Stomach (tissue), 4 donors: ENCODE measurements around the gene FERMT1.

ENCODE experiments used
- CTCF ChIP-seq, 7 experiments: fragments of 450-650 bp in 4 of 7; fragments of 200-600 bp in 3 of 7; sonication (generic) in 3 of 7; IDR thresholded peaks; one replicate each; pipeline ENCODE4 v1.5.1; 2016 to 2019; ENCODE audit warnings: antibody characterized with exemption in 7 of 7, control low read depth in 2 of 7, mild to moderate bottlenecking in 1 of 7
- EP300 ChIP-seq: sonication (generic); formaldehyde crosslinking; IDR thresholded peaks from one replicate; pipeline ENCODE4 v1.6.1; 2017; ENCODE audit warnings: antibody characterized with exemption
- POLR2AphosphoS5 ChIP-seq, 3 donors: sonication (generic); formaldehyde crosslinking; IDR thresholded peaks; one replicate each; pipeline ENCODE4 v1.6.1; 2016; ENCODE audit warnings: antibody characterized with exemption in 3 of 3

GRCh38 chr20:6103301-6103700 lies 19.5 kb downstream of the FERMT1 start:
- TF ChIP-seq POLR2AphosphoS5 (IDR thresholded peaks at IDR 0.05) (no peak), CTCF (IDR thresholded peaks at IDR 0.05) (no peak), EP300 (no peak)
